ENCODE results near the gene SPATA9.

Gene SPATA9

GRCh38 chr5:95725937-95726810, 43.4 kb upstream of the SPATA9 start:
- no peak for FAIRE-seq
- no peak for DNase-seq (ENCODE audit: insufficient read length)
- TF ChIP-seq POLR2AphosphoS5 (IDR thresholded peaks at IDR 0.05; ENCODE audit: low read depth, low read length): no peak
- no peak for TF ChIP-seq TAF1 (IDR thresholded peaks at IDR 0.05; ENCODE audit: borderline replicate concordance, low read depth, low read length)
- no peak for TF ChIP-seq POLR2A (IDR thresholded peaks at IDR 0.05; ENCODE audit: low read depth, low read length)

GRCh38 chr5:95725071-95725820, 42.5 kb upstream of the SPATA9 start:
- TF ChIP-seq POLR2A (IDR thresholded peaks at IDR 0.05; ENCODE audit: low read depth, low read length) (no peak), TAF1 (IDR thresholded peaks at IDR 0.05; ENCODE audit: borderline replicate concordance, low read depth, low read length) (no peak), POLR2AphosphoS5 (IDR thresholded peaks at IDR 0.05; ENCODE audit: low read depth, low read length) (no peak)
- FAIRE-seq (no peak), DNase-seq (ENCODE audit: insufficient read length) (no peak)

DNA sequence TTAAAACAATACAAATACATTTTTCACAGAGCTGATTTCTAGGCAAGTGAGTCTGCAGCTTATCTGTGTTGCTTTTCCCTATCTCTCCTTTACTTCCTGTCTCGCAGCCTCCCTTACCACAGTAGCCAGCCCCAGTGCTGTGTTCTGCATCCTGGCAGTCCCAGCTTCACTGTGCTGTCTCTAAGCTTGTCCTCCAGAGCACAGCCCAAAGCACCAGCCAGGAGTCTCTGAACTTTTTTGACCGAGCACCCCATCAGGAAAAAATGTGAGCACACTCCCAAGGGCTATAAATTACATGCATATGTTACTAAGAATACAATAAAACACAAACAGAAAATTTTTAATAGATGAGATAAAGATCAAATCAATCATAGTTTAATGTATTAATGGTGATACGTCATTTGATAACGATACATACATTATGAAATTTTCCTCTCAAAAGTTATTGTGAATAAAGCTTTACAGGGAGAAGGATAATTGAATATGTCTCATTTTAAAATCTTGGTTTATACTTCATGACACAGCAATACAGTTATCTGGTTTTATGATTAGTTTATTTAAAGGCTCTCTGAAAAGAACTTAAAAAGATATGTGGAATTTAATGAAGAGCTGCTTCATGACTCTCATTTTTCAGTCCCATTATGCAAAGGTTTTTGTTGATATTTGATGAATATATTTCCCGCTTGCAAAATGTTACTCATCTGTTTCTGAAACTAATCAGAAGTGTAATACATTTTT, 41.0 kb upstream of the SPATA9 start:
- no peak for DNase-seq (ENCODE audit: insufficient read length)
- TF ChIP-seq TAF1 (IDR thresholded peaks at IDR 0.05; ENCODE audit: borderline replicate concordance, low read depth, low read length) (no peak), POLR2AphosphoS5 (IDR thresholded peaks at IDR 0.05; ENCODE audit: low read depth, low read length) (no peak), POLR2A (IDR thresholded peaks at IDR 0.05; ENCODE audit: low read depth, low read length) (no peak)
- no peak for FAIRE-seq

GRCh38 chr5:95721582-95722295, 38.9 kb upstream of the SPATA9 start:
- DNase-seq (ENCODE audit: insufficient read length): no peak
- FAIRE-seq: no peak
- TF ChIP-seq TAF1 (IDR thresholded peaks at IDR 0.05; ENCODE audit: borderline replicate concordance, low read depth, low read length) (no peak), POLR2AphosphoS5 (IDR thresholded peaks at IDR 0.05; ENCODE audit: low read depth, low read length) (no peak), POLR2A (IDR thresholded peaks at IDR 0.05; ENCODE audit: low read depth, low read length) (no peak)

DNA sequence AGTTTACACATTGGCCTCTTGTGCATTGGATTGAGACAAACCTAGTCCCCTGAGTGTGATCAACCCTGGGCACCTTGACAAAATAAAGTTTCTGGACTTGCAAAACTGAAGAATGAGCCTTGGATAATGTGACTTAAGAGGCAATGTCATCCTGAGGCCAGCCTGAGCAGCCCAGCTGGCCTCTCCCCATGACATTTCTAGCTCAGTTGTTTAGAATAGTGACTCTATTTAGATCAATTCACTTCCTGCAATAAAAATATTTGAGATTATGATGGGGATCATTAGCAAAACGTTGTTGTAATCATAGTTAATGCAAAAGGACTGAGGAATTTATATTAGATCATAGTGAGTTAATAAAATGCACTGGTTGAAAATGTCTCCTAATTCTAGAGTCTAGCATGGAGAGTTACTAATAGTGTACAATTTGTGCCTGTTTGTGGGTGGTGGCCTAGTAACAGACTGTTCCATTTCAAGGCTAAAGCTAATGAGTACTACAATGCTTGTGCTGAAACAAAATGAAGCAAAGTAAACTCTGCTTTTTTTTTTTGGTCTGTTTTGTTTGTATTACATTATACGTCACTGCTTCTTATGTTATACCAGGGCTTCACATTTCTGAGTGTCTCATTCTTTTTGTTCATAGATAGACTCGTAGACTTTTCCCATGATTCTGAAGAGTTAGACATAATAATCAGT, 37.4 kb upstream of the SPATA9 start:
- FAIRE-seq (no peak), DNase-seq (ENCODE audit: insufficient read length) (no peak)
- TF ChIP-seq POLR2AphosphoS5 (IDR thresholded peaks at IDR 0.05; ENCODE audit: low read depth, low read length) (no peak), TAF1 (IDR thresholded peaks at IDR 0.05; ENCODE audit: borderline replicate concordance, low read depth, low read length) (no peak), POLR2A (IDR thresholded peaks at IDR 0.05; ENCODE audit: low read depth, low read length) (no peak)

DNA sequence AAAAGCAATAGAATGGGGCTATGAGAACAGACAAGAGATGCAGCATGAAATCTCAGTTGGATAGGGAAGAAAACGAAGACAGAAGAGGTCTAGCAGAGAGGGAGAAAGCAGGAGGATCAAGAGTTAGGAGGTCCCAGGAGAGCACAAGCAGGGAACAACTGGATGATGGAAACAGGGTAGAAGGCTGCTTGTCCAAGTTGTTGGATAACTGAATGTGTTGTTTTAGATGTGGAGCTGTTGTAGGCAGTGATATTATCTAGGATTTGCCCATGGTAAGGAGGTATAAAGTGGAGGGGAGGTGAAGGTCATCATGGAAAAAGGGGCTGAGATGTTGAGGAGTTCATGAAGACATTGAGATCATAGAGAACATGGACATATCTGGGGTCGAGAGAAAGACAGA, 35.9 kb upstream of the SPATA9 start:
- peak; percentile 38 for FAIRE-seq
- TF ChIP-seq POLR2A (IDR thresholded peaks at IDR 0.05; ENCODE audit: low read depth, low read length): no peak
- TF ChIP-seq POLR2AphosphoS5 (IDR thresholded peaks at IDR 0.05; ENCODE audit: low read depth, low read length): no peak
- no peak for TF ChIP-seq TAF1 (IDR thresholded peaks at IDR 0.05; ENCODE audit: borderline replicate concordance, low read depth, low read length)

DNA sequence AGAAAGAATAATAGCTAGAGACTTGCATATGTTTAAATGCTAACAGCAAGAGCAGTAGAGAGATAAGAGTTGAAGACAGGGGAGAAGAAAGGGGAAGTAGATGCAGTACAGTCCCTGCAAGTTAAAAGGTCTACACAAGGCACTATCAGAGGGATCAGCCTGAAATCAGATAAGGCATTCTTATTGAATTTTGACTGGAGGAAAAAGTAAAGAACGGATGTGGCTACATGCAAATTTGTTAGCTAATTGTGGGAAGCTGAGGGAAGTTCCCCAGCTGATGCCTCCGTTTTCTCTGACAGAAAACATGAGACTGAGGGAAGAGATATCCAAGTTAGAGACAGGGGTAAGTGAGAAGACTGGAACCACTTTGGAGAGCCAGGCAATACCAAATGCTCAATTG, 35.4 kb upstream of the SPATA9 start:
- no peak for TF ChIP-seq POLR2AphosphoS5 (IDR thresholded peaks at IDR 0.05; ENCODE audit: low read depth, low read length)
- TF ChIP-seq TAF1 (IDR thresholded peaks at IDR 0.05; ENCODE audit: borderline replicate concordance, low read depth, low read length): no peak
- TF ChIP-seq POLR2A (IDR thresholded peaks at IDR 0.05; ENCODE audit: low read depth, low read length): no peak
- peak; percentile 63 for FAIRE-seq
- DNase-seq (ENCODE audit: insufficient read length): no peak

More for the DNA sequence above, 35.9 kb upstream of the SPATA9 start:
- no peak for DNase-seq (ENCODE audit: insufficient read length)

DNA sequence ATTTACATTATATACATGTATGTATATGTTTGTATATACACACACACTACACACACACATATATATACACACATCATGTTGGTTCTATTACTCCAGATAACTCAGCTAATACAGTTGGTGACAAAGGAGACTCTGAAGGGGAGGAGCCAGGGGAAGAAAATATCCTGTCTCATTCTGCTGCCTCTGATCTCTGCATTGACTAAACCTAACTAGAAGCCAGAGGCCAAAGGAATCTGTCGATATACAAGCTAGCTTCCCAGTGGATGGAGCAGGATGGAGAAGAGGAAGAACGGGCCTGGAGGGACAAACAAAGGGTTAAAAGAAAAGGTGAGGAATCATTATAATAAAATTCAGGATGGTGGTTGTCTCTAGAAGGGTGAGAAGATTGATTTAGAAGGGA, 34.6 kb upstream of the SPATA9 start:
- DNase-seq (ENCODE audit: insufficient read length): no peak
- FAIRE-seq: no peak
- no peak for TF ChIP-seq TAF1 (IDR thresholded peaks at IDR 0.05; ENCODE audit: borderline replicate concordance, low read depth, low read length)
- TF ChIP-seq POLR2AphosphoS5 (IDR thresholded peaks at IDR 0.05; ENCODE audit: low read depth, low read length): no peak
- no peak for TF ChIP-seq POLR2A (IDR thresholded peaks at IDR 0.05; ENCODE audit: low read depth, low read length)

DNA sequence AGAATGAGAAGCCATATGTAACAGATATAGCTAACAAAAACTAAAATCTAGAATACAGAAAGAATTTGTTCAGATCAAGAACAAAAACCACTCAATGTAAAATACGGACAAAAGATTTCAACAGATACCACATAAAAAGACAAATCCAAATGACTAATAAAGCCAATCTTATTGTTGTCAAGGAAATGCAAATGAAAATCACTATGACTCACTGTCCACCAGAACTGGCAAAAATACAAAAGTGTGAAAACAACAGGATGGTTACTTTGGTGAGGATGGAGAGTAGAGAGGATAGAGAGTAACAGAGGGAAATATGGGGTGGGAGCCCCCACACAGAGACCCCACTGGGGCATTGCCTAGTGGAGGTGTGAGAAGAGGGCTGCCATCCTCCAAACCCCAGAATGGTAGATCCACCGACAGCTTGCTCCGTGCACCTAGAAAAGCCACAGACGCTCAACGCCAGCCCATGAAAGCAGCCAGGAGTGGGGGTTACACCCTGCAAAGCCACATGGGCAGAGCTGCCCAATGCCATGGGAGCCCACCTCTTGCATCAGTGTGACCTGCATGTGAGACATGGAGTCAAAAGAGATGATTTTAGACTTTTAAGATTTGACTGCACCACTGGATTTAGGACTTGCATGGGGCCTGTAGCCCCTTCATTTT, 33.1 kb upstream of the SPATA9 start:
- DNase-seq (ENCODE audit: insufficient read length): no peak
- TF ChIP-seq POLR2AphosphoS5 (IDR thresholded peaks at IDR 0.05; ENCODE audit: low read depth, low read length) (no peak), TAF1 (IDR thresholded peaks at IDR 0.05; ENCODE audit: borderline replicate concordance, low read depth, low read length) (no peak), POLR2A (IDR thresholded peaks at IDR 0.05; ENCODE audit: low read depth, low read length) (no peak)
- FAIRE-seq: no peak
